IPS-11a (cell line): ENCODE measurements around the gene CHSY3.

Experiments used
- H3K4me3 ChIP-seq: one replicate; pipeline ENCODE4 v1.5.1; 2013; ENCODE audit warnings: low read depth, low read length, control low read depth

Gene CHSY3

DNA sequence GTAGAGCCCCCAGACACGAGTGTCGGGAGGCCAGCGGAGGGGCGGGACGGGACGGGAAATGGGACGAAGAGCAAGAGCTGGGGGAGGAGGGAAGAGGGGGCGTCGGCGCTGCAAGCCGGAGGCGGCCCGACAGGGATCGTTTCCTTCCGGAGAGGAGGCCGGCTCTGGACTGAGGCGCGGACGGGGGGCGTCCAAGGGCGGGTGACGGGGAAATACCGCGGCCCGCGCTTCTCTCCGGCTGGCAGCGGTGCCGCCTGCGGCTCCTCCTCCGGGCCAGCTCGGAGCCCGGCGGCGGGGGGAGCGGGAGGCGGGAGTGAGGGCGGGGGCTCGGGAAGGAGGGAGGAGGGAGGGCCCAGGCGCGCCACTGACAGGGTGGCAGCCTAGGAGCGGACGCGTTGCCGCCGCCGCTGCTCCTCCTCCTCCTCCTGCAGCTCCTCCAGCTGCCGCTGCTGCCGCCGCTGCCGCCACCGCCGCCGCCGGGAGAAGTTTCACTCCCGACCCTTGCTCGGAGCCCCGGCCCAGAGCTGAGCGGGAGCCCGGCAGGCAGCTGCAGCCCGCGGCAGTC lies at the start of gene CHSY3:
TSS of gene CHSY3 (plus strand) at position 364 of the 565 bp plus-strand sequence.
- peak within 1 kb of the TSS; percentile 50 for H3K4me3 ChIP-seq

DNA sequence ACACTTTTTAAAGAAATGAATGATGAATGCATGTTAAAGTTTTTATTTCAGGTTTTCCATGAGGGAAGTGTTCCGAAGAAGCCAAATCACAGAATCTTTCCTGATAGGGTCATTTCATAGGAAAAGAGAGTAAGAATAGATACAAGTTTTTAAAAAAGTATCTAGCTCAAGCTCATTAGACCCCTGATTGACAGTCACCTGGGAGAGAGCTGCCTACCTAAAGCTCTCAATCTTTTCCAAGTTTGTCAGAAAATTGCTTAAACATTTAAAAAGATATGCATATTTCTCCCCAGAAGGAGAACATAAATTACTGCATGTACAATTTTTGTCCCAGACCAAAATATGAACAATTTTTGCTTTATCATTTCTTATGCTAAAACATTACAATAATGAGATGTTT lies 47.9 kb upstream of the CHSY3 start:
- no peak overlapping the region for H3K4me3 ChIP-seq

- H3K4me3 ChIP-seq, result no peak overlapping the region
Observed at GRCh38 chr5:129857116-129857515, 47.1 kb upstream of the CHSY3 start.

GRCh38 chr5:129858131-129858675 lies 46.1 kb upstream of the CHSY3 start:
- no peak overlapping the region for H3K4me3 ChIP-seq

DNA sequence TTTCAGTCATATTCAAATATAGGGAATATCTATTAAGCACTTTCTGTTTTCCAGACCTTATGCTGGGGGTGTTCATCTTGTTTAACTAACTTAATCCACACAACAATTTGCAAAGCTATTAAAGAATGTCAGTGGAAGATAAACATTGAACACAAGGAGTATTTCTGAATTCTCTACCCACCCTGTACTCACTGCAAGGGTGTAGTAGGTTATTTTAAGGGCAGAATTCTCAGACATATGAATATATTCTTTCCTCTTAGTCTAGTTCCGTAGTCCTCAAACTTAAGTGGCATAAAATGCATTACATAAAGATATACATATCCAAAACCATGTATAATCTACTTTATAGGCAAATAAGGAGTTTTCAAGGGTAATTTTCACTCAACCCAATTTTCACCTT lies 19.9 kb upstream of the CHSY3 start:
- no peak overlapping the region for H3K4me3 ChIP-seq

- no peak overlapping the region for H3K4me3 ChIP-seq
Observed at GRCh38 chr5:129899454-129899853, 4.8 kb upstream of the CHSY3 start.

GRCh38 chr5:129902816-129903215 lies 1.4 kb upstream of the CHSY3 start:
- H3K4me3 ChIP-seq, result no peak overlapping the region

DNA sequence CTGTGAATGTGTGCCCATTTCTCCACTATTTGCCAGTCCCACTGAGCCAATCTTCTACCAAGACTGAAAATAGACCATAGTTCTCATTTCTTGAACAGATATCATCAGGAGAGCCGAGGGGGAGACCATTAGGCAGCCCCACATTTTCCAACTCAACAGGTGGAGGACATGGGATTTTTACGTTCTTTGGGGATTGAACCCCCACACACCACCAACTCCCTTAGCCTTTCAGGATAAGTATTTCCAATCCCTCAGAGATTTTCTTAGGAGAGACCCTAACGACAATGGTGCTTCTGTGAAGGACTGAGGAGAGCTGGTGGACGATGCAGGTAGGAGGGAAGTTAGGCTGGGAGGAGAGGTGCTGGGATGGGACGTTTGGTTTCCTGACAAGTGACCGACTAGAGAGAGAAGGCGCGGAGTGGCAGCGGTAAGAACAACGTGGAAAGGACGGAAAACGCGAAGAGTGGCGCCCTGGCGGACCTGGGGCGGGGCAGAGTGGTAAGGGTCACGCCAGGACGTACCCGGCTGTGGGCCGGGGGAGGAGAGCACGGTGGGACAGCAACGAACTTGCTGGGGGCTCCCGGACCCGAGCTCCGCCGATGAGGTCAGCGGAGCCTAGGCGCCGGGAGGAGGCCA lies 681 bp upstream of the CHSY3 start:
- peak overlapping the region; percentile 47 for H3K4me3 ChIP-seq

GRCh38 chr5:129904667-129905472 lies 605 bp downstream of the CHSY3 start:
- peak overlapping the region; percentile 50 for H3K4me3 ChIP-seq

GRCh38 chr5:129905473-129906176 lies 1.4 kb downstream of the CHSY3 start:
- peak overlapping the region; percentile 27 for H3K4me3 ChIP-seq

- H3K4me3 ChIP-seq, result peak overlapping the region; percentile 20
Observed at GRCh38 chr5:129906177-129906887, 2.1 kb downstream of the CHSY3 start.

DNA sequence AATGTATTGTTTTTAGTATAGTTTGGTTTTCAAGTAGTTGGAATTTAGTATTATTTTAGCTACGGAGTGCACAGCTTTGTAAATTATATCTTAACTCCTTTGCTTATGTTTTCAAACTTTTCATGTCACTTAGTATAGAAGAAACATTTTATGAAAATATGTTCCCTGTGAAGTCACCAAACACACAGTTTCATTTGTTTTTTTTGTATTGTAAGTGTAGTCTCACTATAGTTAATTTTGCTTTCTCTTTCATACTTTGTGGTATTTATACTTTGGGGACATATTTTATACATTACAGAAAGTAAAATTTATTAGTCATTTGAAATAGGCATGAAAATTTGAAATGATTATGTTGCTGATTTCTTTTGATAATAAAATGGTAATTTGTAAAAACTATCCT lies 5.0 kb downstream of the CHSY3 start:
- H3K4me3 ChIP-seq, result no peak overlapping the region

GRCh38 chr5:129912601-129913255 lies 8.5 kb downstream of the CHSY3 start:
- H3K4me3 ChIP-seq, result no peak overlapping the region

- no peak overlapping the region for H3K4me3 ChIP-seq
Observed at GRCh38 chr5:129915415-129915814, 11.2 kb downstream of the CHSY3 start.

GRCh38 chr5:129917224-129917623 lies 13.0 kb downstream of the CHSY3 start:
- no peak overlapping the region for H3K4me3 ChIP-seq

DNA sequence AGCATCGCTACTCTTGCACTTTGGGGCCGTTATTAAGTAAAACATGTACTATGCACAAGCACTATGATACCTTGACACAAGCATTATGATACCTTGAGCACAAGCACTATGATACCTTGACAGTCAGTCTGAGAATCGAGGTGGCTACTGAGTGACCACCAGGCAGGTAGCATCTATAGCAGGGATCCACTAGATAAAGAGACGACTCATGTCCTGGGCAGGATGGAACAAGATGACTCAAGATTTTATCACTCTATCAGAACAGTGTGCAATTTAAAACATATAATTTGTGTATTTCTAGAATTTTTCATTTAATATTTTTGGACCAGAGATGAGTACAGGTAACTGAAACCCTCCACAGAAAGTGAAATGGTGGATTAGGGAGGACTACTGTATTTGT lies 16.9 kb downstream of the CHSY3 start:
- H3K4me3 ChIP-seq, result no peak overlapping the region

- H3K4me3 ChIP-seq, result no peak overlapping the region
Observed at GRCh38 chr5:129930221-129930620, 26.0 kb downstream of the CHSY3 start.

DNA sequence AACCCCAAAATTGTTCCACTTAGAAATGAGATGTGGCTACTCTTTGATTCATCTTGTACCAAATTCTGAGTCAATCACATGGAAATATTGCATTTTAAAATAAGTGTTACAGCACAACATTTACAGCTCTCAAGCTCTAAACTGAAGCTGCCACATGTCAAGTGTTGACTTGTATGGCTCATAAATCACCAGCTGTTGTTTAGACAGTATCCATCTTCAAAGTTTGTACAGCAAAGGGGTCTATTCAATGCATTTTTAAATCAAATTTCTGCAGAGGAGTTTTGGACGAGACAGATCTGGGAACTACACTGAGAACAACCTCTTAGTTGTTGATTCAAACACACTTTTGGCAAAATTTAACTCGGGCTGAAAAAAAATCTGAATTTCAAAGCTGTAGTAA lies 31.4 kb downstream of the CHSY3 start:
- no peak overlapping the region for H3K4me3 ChIP-seq

DNA sequence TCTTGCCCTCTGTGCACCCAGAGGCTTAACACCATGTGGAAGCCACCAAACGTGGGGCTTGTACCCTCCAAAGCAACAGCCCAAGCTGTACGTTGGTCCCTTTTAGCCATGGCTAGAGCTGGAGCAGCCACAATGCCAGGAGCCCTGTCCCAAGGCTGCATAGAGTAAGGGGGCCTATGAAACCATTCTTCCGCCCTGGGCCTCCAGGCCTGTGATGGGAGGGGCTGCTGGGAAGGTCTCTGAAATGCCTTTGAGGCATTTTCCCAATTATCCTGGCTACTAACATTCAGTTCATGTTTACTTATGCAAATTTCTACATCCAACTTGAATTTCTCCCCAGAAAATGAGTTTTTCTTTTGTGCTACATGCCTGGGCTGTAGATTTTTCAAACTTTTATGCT lies 33.8 kb downstream of the CHSY3 start:
- no peak overlapping the region for H3K4me3 ChIP-seq

GRCh38 chr5:129943936-129944335 lies 39.7 kb downstream of the CHSY3 start:
- H3K4me3 ChIP-seq, result no peak overlapping the region
